Measurements from ENCODE around the gene AGPAT3. TPM values are rescaled to one million over a fixed set of nuclear protein-coding genes. Genes with fewer than 3 reads are reported as not detected.

Gene AGPAT3
- total and polyA plus RNA-seq, 10 of the 15 experiments (the other 5 are each of a cell fraction or from before 2014, with no cell fraction given), result 1.2 to 110 (median 30.8) TPM

- Histone ChIP-seq H3K9me3 (replicated peaks; ENCODE audit: control insufficient read depth, insufficient read depth, low read length) (peaks cover 6% of the 10 kb centered on the region; the same call in 2 of the 3 replicates), H3K4me2 (ENCODE audit: control insufficient read depth, insufficient read depth) (no peak overlapping the region), H3K79me2 (ENCODE audit: control insufficient read depth, insufficient read depth, low read length) (no peaks in the 10 kb centered on the region), H3K4me1 (ENCODE audit: control insufficient read depth, insufficient read depth, low read length) (peaks cover 15% of the 10 kb centered on the region), H3K27me3 (replicated peaks in 1 of 2; ENCODE audit: control insufficient read depth in 2 of 2, insufficient read depth in 2 of 2, low read length in 1 of 2) (no peaks in the 10 kb centered on the region), H3K36me3 (ENCODE audit: control insufficient read depth in 2 of 2, insufficient read depth in 2 of 2, low read length in 1 of 2) (no peaks in the 10 kb centered on the region), H4K20me1 (ENCODE audit: control insufficient read depth, insufficient read depth) (no peaks in the 10 kb centered on the region), H3K27ac (ENCODE audit: control insufficient read depth, insufficient read depth) (no peak overlapping the region), H3K4me3 (no peak overlapping the region), H3K9ac (ENCODE audit: control insufficient read depth, insufficient read depth, low read length) (no peak overlapping the region), H2AFZ (ENCODE audit: control insufficient read depth, low read depth, low read length) (no peak overlapping the region)
- TF ChIP-seq POLR2A (IDR thresholded peaks at IDR 0.05; ENCODE audit: low read depth, low read length) (no peak), ZSCAN29 (IDR thresholded peaks at IDR 0.05) (no peak), SRF (IDR thresholded peaks at IDR 0.05; ENCODE audit: low read depth in 2 of 2, low read length in 2 of 2) (no peak), SPI1 (IDR thresholded peaks at IDR 0.05; ENCODE audit: borderline replicate concordance, insufficient read depth, low read depth, low read length) (no peak), ZBTB11 (CRISPR knock-in tag; IDR thresholded peaks at IDR 0.05) (no peak), MLLT1 (IDR thresholded peaks at IDR 0.05) (no peak), BACH1 (IDR thresholded peaks at IDR 0.05; ENCODE audit: borderline replicate concordance) (no peak), HDAC2 (IDR thresholded peaks at IDR 0.05) (no peak), NBN (IDR thresholded peaks at IDR 0.05) (no peak)
- SMC1A ChIA-PET (ENCODE audit: uncharacterized antibody, unreplicated experiment), result interaction anchor here (1.4 kb wide), 1 partner anchor 14 kb away, joined by 5 read pairs; no protein-coding TSS in a partner anchor
- POLR2A ChIA-PET, result no interaction called here
- intact Hi-C loops (cut with micrococcal nuclease; ENCODE audit: unreplicated experiment) (no loop called here), in situ Hi-C loops (cut with MboI) (no loop called here)
- no peak for ATAC-seq
- no peak for DNase-seq (ENCODE audit: low read depth, low spot score)
- CTCF ChIA-PET, result no interaction called here
- FAIRE-seq, result no peak
- WGBS (ENCODE audit: insufficient coverage, insufficient replicate concordance, low lambda C conversion rate, missing lambda C conversion rate), result 68% methylated on average over 12 of the region's 12 CpGs
- BruUV-seq (replicated peaks), result no TSS peak
- RAD21 ChIA-PET (ENCODE audit: unreplicated experiment), result no interaction called here
Measured at GRCh38 chr21:43851593-43851992, 13.4 kb upstream of the AGPAT3 start.
